HCEC 1CT (cell line): ENCODE results near the gene SLC16A13.
"Not testable (repeated sequence)": the region's sequence is repeated elsewhere in the genome, so short reads cannot be mapped to it uniquely, and the experiment has no call there.

ENCODE experiments used
- DNase-seq: peaks from one replicate; pipeline ENCODE4 v3.0.0-alpha.2; 2017

SLC16A13 gene, protein sequence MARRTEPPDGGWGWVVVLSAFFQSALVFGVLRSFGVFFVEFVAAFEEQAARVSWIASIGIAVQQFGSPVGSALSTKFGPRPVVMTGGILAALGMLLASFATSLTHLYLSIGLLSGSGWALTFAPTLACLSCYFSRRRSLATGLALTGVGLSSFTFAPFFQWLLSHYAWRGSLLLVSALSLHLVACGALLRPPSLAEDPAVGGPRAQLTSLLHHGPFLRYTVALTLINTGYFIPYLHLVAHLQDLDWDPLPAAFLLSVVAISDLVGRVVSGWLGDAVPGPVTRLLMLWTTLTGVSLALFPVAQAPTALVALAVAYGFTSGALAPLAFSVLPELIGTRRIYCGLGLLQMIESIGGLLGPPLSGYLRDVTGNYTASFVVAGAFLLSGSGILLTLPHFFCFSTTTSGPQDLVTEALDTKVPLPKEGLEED

GRCh38 chr17:7035591-7036368 lies at the start of gene SLC16A13:
TSS of gene SLC16A13 (plus strand) at chr17:7036015. CDS start at chr17:7036383, 368 bp downstream.
- DNase-seq, result peak; percentile 86

DNA sequence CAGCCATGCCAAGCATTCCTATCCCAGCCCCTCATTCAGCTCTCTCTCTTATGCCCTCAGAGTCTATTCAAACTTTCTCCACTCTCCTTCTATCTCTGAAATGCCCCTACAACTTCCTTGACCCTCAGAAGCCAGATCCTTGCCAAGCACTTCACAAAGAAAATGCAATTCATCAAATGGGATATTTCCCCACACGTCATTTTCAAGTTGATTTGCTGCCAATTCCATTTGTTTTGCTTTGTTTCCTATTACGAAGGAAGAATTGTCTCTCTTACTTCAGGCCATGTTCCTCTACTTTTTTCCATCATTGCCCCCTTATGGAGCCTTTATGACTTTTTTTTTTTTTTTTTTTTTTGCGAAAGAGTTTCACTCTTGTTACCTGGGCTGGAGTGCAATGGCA lies 49.1 kb upstream of the SLC16A13 start:
- no peak for DNase-seq

- DNase-seq, result no peak
These were observed 46.0 kb upstream of the SLC16A13 start for GRCh38 chr17:6989779-6990178.

- DNase-seq, result not testable (repeated sequence)
These were observed 42.2 kb upstream of the SLC16A13 start for GRCh38 chr17:6993613-6994056.

- DNase-seq, result no peak
These were observed 41.7 kb upstream of the SLC16A13 start for GRCh38 chr17:6994118-6994598.

GRCh38 chr17:6994666-6995256 lies 41.1 kb upstream of the SLC16A13 start:
- no peak for DNase-seq

DNA sequence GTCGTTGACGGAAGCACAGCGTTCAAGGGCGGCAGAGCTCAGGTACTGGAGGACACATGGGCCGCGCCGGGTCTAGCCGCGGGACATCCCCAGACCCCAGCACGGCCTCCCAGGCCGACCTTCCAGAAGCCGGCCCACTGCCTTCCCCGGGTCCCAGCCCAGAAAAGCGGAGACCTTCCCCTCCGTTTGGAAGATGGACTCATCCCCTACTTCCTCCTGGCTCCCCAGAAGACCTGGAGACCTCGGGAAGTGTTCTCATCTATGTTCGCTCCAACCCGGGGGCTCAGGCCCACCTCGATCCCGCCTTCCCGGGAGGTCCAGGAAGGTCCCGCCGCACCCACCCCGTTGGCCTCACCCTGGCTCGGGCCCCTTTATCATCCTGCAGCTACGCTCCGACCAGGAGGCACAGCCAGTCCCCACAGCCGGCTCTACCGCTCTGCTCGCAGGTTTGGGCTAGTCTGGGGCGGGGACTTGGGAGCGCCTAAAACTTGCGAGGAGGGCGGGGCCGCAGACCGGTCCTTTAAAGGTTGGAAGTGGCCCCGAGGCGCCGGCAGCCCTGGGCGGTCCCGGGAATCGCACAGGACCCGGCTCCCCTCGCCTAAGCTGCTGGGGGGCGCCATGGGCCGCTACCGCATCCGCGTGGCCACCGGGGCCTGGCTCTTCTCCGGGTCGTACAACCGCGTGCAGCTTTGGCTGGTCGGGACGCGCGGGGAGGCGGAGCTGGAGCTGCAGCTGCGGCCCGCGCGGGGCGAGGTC lies 40.1 kb upstream of the SLC16A13 start, which contains the start of gene ALOX12:
TSS of gene ALOX12 (plus strand) at position 550 of the 756 bp plus-strand sequence. CDS start at position 619, 69 bp downstream.
- no peak for DNase-seq

DNA sequence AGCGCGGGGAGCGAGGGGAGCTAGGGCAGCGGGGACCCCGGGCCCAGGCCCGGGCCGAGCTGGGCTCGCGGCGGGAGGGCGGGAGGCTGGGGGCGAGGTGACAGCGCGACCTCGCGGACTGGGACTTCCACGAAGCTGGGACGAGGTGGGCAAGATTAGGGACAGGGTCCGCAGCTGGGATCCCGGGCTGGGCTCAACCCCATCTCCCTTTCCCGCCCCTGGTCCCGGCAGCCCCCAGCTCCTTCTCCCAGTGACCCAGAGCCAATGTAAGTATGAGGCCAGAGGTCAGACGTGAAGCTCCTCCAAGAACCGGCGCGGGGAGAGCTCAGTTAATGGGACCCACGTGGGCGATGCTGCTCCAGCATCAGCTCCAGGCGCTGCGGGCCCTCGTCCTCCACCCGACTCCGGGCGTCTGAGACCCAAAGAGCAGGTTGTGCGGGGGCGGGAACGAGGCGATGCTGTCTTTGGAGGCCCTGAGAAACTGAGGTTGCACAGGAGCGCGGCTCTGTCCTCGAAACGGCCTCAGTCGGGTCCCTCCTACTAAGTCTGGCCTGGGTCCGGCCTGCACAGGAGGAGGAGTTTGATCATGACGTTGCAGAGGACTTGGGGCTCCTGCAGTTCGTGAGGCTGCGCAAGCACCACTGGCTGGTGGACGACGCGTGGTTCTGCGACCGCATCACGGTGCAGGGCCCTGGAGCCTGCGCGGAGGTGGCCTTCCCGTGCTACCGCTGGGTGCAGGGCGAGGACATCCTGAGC lies 39.4 kb upstream of the SLC16A13 start:
- no peak for DNase-seq

- DNase-seq, result no peak
These were observed 38.6 kb upstream of the SLC16A13 start for GRCh38 chr17:6997171-6997570.

DNA sequence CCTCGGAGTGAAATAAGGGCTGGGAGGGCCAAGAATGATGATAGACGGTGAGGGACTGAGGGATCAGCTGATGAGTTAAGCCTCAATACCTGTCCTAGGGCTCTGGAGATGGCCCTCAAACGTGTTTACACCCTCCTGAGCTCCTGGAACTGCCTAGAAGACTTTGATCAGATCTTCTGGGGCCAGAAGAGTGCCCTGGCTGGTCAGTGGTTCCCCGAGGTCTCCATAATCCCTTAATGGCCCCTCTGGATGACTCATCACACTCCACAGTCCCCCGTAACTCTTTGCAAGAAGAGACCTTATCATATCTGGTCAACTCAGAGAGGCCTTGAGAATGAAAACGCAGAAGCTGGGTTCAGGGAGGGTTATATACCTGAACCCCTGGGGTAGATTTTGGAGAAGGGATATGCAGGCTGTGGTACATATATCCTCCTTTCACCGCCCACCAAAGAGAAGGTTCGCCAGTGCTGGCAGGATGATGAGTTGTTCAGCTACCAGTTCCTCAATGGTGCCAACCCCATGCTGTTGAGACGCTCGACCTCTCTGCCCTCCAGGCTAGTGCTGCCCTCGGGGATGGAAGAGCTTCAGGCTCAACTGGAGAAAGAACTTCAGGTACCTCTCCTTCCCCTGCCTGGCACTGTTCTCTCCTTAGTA lies 36.8 kb upstream of the SLC16A13 start:
- no peak for DNase-seq

DNA sequence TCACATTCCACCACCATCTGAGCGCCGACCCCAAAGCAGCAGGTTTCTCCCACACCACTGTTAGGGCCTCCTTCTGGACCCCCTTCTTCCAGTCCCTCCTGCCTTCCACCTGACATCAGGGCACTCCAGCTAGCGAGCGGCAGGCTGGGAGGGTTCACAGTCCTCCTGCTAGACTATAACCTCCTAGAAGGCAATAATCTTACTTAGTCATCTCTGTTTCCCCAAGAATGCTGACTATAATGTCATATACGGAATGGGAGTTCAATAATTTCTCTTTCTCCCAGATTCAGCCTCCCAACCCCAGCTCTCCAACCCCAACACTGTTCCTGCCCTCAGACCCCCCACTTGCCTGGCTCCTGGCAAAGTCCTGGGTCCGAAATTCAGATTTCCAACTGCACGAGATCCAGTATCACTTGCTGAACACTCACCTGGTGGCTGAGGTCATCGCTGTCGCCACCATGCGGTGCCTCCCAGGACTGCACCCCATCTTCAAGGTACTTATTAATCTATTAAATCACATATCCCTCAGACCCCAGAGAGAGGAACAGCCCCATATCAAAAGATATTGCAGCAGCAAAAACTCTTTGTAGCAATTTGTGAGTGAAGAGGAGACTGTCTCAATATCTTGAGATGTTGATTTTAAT lies 34.4 kb upstream of the SLC16A13 start:
- peak; percentile 12 for DNase-seq

DNA sequence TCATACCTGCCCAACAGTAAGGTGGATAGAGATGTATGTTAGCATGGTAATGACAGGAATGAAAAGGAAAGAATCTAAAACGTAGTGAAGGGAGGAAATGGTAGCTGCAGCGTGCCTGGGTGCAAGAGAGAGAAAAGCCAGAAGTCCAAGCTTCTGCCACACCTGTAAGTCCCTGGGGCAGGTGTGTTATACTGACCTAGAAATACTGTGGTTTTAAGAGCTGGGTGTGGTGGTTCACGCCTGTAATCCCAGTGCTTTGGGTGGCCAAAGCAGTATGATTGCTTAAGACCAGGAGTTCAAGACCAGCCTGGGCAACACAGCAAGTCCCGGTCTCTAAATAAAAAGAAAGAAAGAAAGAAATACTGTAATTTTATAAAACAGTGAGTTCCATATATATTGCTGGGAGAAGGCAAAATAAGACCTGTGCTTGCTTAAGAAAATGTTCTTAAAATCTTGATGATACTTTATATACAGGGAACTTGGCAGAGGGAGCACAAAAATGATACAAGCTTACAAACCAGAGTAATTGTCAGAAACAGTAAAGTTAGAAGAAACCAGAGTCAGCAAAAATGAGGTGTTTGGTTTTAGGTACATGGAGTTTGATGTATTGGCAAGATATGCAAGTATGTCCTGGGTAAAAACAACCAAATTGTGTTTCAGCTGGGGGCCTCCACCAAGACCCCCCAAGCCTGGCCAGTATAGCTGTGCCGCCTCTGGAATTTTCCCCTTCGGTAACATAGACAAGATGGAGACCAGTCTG lies 33.3 kb upstream of the SLC16A13 start:
- DNase-seq, result no peak

GRCh38 chr17:7003745-7004144 lies 32.1 kb upstream of the SLC16A13 start:
- DNase-seq, result no peak

- DNase-seq, result peak; percentile 59
These were observed 31.2 kb upstream of the SLC16A13 start for GRCh38 chr17:7004398-7005253.

- no peak for DNase-seq
These were observed 30.1 kb upstream of the SLC16A13 start for GRCh38 chr17:7005716-7006115.

DNA sequence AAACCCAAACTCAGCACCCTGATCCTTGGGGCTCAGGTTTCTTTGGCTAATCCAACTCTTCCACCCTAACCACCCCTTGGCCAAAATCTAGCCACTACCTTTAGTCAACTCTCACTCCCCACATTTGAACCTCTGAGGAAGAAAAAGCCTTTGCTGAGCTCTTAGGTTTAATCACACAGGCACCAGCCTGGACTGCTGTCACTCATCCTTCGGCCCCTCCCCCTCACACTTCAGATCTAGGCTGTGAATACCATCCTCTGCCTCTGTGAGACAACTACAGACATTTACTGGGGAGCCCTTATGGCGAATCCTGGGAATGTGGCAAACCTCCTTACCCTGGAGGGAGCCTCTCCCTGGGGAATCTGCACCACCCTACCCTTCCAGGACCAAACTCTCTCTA lies 28.7 kb upstream of the SLC16A13 start:
- no peak for DNase-seq

GRCh38 chr17:7010523-7010922 lies 25.3 kb upstream of the SLC16A13 start:
- DNase-seq, result no peak

DNA sequence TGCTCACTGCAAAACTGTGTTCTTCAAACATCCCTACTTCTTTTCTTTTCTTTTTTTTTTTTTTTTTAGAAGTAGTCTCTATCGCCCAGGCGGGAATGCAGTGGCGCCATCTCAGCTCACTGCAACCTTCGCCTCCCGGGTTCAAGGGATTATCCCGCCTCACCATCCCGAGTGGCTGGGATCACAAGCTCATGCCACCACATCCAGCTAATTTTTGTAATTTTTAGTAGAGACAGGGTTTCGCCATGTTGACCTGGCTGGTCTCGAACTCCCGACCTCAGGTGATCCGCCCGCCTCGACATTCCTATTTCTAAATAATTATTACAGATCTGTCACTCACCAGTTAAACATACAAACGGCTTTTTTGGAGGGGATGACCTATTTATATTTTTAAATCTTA lies 24.4 kb upstream of the SLC16A13 start:
- no peak for DNase-seq

- DNase-seq, result no peak
These were observed 23.9 kb upstream of the SLC16A13 start for GRCh38 chr17:7011942-7012254.
